SH-SY5Y (cell line): ENCODE results near the gene TAX1BP3.

Experiments used
- GATA2 ChIP-seq: IDR thresholded peaks from 2 replicates; pipeline ENCODE4 v1.6.1; 2011; ENCODE audit warnings: mild to moderate bottlenecking, low read depth, low read length
- GATA3 ChIP-seq: IDR thresholded peaks from 2 replicates; pipeline ENCODE4 v1.6.1; 2011; ENCODE audit warnings: low read depth, mild to moderate bottlenecking, low read length, moderate library complexity

The TAX1BP3 gene, protein sequence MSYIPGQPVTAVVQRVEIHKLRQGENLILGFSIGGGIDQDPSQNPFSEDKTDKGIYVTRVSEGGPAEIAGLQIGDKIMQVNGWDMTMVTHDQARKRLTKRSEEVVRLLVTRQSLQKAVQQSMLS

DNA sequence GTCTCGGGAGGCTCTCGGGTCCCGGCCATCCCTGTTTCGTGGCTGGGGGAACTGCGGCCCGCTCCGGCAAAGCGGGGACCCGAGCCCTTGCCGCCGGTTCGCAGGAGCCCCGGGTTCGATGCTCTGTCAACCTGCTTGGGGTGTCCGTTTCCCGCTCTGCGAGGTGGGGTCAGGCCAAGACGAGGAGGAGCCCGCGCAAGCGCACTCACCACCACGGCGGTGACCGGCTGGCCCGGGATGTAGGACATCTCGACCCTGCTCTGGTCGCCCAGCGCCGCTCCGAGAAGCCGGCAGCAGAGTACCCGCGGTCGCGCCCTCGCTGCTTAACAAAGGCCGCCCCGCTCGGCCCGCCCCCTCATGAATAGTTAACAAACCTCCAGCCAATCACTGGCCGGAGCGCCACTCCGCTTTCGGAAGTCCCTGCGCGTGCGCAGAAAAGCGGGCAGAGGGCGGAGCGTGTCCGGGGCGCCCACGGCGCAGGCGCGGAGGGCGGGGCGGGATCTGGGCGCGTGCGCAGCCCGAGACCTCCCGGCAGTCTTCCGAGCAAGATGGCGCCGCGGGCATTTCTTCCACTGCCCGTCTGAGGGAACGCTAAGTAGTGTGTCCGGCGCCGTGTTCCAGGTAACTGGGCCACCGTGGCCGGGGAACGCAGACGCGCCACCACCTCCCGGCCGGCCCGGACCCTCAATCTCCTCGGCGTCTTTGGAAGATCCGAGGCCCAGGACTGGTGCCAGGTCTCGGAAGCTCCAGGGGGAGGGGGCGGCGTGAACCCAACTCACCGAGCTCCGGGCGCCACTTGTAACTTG is at the start of gene TAX1BP3, which contains the start of gene EMC6:
TAX1BP3 (minus strand) TSS at position 300 of the 806 bp plus-strand sequence; CDS start at position 248, 52 bp downstream.
EMC6 (plus strand) TSS at position 534 of the 806 bp plus-strand sequence. CDS start 335 bp downstream, outside the sequence.
- no peak; the same call in 1 of the 2 replicates for TF ChIP-seq GATA2
- no peak for TF ChIP-seq GATA3

DNA sequence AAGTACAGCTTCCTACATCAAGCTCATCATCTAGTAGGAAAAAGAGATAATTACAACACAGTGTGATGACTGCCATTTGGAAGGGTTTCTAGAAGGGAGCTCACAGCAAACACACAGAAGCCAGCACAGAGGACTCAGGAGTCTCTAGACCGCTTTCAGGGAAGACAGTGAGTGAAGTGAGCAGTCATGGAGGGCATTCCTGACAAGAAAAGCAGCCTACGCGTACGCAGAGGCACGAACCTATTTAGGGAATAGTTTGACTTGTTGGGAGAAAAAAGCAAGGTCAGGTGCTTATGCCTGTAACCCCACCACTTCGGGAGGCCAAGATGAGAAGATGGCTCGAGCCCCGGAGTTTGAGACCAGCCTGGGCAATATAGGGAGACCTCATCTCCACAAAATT is 46.9 kb upstream of the TAX1BP3 start:
- no peak for TF ChIP-seq GATA3
- TF ChIP-seq GATA2: no peak

- TF ChIP-seq GATA2: no peak
- no peak for TF ChIP-seq GATA3
These were observed 44.6 kb upstream of the TAX1BP3 start for GRCh38 chr17:3712811-3713463.

GRCh38 chr17:3710951-3711383 is 42.6 kb upstream of the TAX1BP3 start:
- TF ChIP-seq GATA3 (no peak), GATA2 (no peak)

GRCh38 chr17:3708366-3708765 is 40.0 kb upstream of the TAX1BP3 start:
- TF ChIP-seq GATA3 (no peak), GATA2 (no peak)

DNA sequence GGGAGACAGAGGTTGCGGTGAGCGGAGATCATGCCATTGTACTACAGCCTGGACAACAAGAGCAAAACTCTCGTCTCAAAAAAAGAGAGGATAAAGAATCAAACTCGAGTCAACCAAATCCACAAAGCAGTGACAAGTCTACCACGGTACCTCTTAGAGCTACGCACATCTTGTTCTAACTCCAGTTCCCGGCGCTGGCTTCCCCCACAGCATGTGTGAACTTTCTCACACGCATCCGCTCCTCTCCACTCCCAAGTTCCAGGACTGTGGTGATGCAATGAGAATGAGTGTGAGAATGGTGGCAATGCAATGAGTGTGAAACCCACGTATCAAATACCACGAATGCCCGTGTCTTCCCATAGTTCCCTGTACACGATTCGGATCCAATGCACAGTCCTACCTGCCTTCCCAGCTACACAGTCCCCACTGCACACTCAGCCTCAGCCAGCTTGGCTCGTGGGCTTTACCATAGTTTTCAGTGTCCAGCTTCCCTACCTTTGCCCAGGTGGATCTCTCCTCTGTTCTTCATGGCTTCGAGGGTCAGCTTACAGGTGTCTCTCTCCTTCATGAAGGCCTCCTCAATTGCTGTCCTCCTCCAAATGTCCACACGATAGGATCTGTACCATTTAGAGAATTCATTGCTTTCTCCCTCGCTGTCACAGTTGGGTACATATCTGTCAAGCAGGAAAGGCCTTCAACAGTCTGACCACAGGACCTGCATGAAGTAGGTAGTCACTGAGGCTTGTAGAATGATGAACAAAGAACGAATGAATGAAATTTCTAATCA is 36.7 kb upstream of the TAX1BP3 start:
- TF ChIP-seq GATA2 (no peak), GATA3 (no peak)

DNA sequence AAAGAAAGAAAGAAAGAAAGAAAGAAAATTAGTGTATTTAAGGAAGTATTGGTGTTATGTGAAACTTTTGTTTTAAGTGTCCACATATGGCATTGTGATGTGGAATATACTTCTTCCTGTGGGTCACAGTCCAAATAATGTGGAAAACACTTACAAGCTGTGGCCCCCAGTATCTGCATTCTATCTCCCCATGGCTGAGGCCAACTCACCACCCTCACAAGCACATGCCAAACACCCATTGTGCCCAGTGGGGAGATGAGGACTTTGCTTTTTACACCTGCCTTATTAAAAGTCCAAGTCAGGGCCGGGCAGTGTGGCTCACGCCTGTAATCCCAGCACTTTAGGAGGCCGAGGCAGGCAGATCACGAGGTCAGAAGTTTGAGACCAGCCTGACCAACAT is 31.6 kb upstream of the TAX1BP3 start:
- TF ChIP-seq GATA2 (no peak), GATA3 (no peak)

DNA sequence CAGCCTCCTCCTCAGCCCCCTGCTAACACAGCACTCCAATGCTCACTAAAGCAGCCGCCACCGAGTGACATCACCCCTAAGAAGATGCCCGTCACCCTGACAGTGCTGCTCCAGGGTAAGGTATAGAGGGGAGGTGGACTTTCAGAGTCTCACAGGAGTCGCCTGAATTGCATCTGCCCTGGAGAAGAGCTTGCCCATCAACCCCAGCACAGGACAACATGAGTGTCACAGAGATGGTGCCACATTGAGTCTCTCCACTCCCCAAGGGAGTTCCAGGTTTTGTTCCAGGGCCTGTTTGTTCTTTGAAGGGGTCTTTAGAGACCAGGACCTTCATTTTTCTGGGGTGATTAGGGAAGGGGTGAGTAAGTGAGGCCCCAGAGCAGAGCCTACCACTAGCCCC is 29.8 kb upstream of the TAX1BP3 start:
- no peak for TF ChIP-seq GATA2
- no peak for TF ChIP-seq GATA3

DNA sequence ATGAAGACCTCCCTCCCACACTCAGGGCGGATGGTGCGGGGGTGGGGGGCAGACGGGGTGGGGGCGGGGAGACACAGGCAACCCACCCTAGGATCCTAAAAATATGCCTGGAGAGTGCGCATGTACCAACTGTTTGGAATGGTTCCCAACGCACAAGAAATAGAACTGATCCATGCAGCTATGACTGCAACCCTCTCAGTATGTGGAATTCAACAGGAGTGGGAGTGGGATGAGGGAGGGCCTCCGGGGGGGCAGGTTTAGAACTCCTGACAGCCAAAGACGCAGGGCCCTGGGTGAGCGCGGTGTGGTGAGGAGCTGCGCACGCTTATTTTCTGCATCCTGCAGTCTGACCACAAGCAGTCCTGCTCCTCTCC is 28.7 kb upstream of the TAX1BP3 start:
- TF ChIP-seq GATA3 (no peak), GATA2 (no peak)

GRCh38 chr17:3695723-3696411 is 27.5 kb upstream of the TAX1BP3 start, which contains the start of gene P2RX5:
Gene P2RX5, minus strand, starts transcription at chr17:3696155. Its CDS starts 150 bp downstream, at chr17:3696005.
- TF ChIP-seq GATA3 (no peak), GATA2 (no peak)

DNA sequence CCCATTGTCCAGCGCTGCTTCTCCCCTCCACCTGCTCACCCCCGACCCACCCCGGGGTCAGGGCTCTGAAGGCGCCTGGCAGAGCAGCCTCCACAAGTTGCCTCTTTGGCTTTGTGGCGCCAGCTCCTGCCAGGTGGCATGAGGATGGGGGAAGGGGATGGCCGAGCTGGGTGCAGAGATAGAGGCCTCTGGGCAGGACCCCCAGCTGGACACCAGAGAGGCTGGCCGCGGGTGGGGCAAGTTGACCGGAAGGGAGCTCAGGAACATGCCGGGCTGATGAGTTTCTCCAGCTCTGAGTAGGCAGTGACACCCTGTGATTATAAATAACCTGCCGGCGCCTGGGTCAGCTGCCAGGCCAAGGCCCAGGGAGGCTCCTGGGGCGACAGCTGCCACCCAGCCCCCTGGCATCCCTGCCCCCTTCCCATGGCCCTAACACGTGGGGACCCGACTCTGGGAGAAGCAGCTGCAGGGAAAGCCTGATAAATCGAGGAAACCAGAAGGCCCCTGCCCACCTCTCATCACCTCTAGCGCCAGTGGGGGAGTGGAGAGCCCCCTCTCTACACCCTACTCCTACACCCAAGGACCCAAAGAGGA is 26.8 kb upstream of the TAX1BP3 start:
- TF ChIP-seq GATA2: no peak
- no peak for TF ChIP-seq GATA3

- TF ChIP-seq GATA2 (no peak), GATA3 (no peak)
These were observed 25.5 kb upstream of the TAX1BP3 start for GRCh38 chr17:3693829-3694231.

DNA sequence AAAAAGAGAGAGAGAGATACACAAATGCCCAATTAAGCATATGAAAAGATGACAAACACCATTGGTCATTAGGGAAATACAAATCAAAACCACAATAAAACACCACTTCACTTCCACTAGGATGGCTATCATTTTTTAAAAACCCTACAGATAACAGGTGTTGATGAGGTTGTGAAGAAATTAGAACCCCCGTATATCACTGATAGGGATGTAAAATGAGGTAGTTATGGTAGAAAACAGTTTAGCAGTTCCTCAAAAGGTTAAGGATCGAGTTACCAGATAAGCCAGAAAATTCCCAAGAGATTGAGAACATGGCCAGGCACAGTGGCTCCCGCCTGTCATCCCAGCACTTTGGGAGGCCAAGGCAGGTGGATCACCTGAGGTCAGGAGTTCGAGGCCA is 24.8 kb upstream of the TAX1BP3 start:
- TF ChIP-seq GATA2 (no peak), GATA3 (no peak)

DNA sequence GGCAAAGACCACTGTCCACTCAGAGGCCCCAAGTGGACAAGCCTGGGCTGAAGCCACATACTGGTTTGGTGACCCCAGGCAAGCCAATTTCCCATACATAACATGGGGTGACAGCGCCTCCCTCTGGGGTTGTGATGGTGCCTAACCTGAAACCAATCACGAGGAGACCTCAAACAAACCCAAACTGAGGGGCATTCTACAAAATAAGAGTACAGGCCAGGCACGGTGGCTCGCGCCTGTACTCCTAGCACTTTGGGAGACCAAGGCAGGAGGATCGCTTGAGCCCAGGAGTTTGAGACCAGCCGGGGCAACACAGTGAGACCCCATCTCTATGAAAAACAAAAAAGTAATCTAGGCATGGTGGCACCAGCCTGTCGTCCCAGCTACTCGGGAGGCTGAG is 24.0 kb upstream of the TAX1BP3 start:
- TF ChIP-seq GATA2 (no peak), GATA3 (no peak)
